Embryonic facial prominence (tissue), 1 donor: ENCODE measurements around the gene IFNK.
A peak's percentile ranks its signal among the peaks of the same experiment; 100 is the strongest.

Experiments
- DNase-seq: peaks from one replicate; pipeline ENCODE4 v3.0.0-alpha.2; 2016; ENCODE audit errors: extremely low spot score

IFNK gene

DNA sequence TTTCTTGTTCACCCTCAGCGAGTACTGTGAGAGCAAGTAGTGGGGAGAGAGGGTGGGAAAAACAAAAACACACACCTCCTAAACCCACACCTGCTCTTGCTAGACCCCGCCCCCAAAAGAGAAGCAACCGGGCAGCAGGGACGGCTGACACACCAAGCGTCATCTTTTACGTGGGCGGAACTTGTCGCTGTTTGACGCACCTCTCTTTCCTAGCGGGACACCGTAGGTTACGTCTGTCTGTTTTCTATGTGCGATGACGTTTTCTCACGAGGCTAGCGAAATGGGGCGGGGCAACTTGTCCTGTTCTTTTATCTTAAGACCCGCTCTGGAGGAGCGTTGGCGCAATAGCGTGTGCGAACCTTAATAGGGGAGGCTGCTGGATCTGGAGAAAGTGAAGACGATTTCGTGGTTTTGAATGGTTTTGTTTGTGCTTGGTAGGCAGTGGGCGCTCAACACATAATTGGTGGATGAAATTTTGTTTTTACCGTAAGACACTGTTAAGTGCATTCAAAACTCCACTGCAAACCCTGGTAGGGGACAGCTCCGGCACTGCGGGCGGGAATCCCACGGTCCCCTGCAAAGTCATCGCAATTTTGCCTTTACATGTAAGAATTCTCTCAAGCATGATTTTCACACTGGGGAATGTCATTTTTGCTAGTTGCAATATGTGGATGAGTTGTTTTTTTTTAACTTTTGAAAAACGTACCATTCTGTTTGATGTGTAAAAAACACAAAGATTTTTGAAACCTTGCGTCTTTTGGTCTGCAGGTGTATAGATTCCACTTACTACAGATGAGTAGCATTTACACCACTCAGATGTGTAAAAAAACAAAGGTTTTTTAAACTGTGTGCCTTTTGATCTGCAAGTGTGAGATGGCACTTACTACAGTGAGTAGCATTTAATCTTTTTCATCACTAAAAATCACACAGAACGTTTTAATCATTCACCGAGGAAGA is 49.8 kb downstream of the IFNK start:
- peak; percentile 94 for DNase-seq
